Naive thymus-derived CD4-positive, alpha-beta T cell (primary cell): ENCODE results near the gene CEBPE. TPM values are rescaled to one million over a fixed set of nuclear protein-coding genes. Genes with fewer than 3 reads are reported as not detected.

ENCODE experiments used
- ATAC-seq: fragments of 150-1000 bp; cut with Tn5 transposase; 2 replicates; pipeline ENCODE4 v1.10.0; 2021; ENCODE audit warnings: mild to moderate bottlenecking, moderate library complexity
- CTCF ChIA-PET: fragments of 350-600 bp; sonication (Branson Sonifier 250); formaldehyde crosslinking; loops from one replicate; lab custom pipeline; 2021; ENCODE audit warnings: antibody characterized with exemption; lab: Charles Lee
- POLR2A ChIA-PET: fragments of 350-600 bp; sonication (Branson Sonifier 250); formaldehyde crosslinking; loops from one replicate; lab custom pipeline; 2021; ENCODE audit warnings: antibody characterized with exemption, inconsistent platforms; lab: Charles Lee
- DNase-seq, 9 donors: peaks; one replicate each; pipeline versions ENCODE4 v3.0.0 to v3.0.0-alpha.2; 2020 to 2022; ENCODE audit warnings: mixed read lengths in 1 of 9
- H3K27ac ChIP-seq: one replicate; pipeline ENCODE4 v1.7.0; 2013; ENCODE audit warnings: mild to moderate bottlenecking, low read depth, low read length, moderate library complexity
- H3K27me3 ChIP-seq, 2 donors: one replicate each; pipeline ENCODE4 v1.7.0; 2013; ENCODE audit warnings: low read length in 2 of 2, mild to moderate bottlenecking in 2 of 2, moderate library complexity in 2 of 2; ENCODE audit not compliant: control insufficient read depth in 2 of 2, insufficient read depth in 2 of 2
- H3K36me3 ChIP-seq, 3 experiments: 1 replicate in 2 of 3; 2 replicates in 1 of 3; pipeline ENCODE4 v1.7.0; 2013; ENCODE audit warnings: low read length in 3 of 3, mild to moderate bottlenecking in 3 of 3, moderate library complexity in 1 of 3; ENCODE audit not compliant: insufficient read depth in 3 of 3, control insufficient read depth in 2 of 3
- H3K4me1 ChIP-seq, 2 donors: one replicate each; pipeline ENCODE4 v1.7.0; 2013; ENCODE audit warnings: low read length in 2 of 2, mild to moderate bottlenecking in 2 of 2, moderate library complexity in 1 of 2; ENCODE audit not compliant: control insufficient read depth in 2 of 2, insufficient read depth in 2 of 2
- H3K4me3 ChIP-seq: 2 replicates; pipeline ENCODE4 v1.7.0; 2013; ENCODE audit warnings: mild to moderate bottlenecking, low read length
- H3K9me3 ChIP-seq, 3 experiments: 1 replicate in 2 of 3; 2 replicates in 1 of 3; pipeline ENCODE4 v1.7.0; 2013; ENCODE audit warnings: low read length in 3 of 3; ENCODE audit not compliant: control insufficient read depth in 2 of 3
- H3K27ac Mint-ChIP-seq, 9 donors: one replicate each; pipeline ENCODE4 v1.8.0; 2020 to 2022; ENCODE audit warnings: mixed read lengths in 9 of 9, mild to moderate bottlenecking in 8 of 9, moderate library complexity in 5 of 9, inconsistent platforms in 2 of 9
- H3K27me3 Mint-ChIP-seq, 5 donors: one replicate each; pipeline ENCODE4 v1.8.0; 2021 to 2022; ENCODE audit warnings: mixed read lengths in 5 of 5, mild to moderate bottlenecking in 1 of 5
- H3K36me3 Mint-ChIP-seq, 5 donors: one replicate each; pipeline ENCODE4 v1.8.0; 2020 to 2022; ENCODE audit warnings: mixed read lengths in 5 of 5, mild to moderate bottlenecking in 3 of 5, inconsistent platforms in 1 of 5
- H3K4me1 Mint-ChIP-seq, 7 donors: one replicate each; pipeline ENCODE4 v1.8.0; 2020 to 2022; ENCODE audit warnings: mixed read lengths in 7 of 7, mild to moderate bottlenecking in 3 of 7, inconsistent platforms in 1 of 7
- H3K4me3 Mint-ChIP-seq, 10 donors: one replicate each; pipeline ENCODE4 v1.8.0; 2020 to 2022; ENCODE audit warnings: mild to moderate bottlenecking in 10 of 10, mixed read lengths in 10 of 10, moderate library complexity in 6 of 10, inconsistent platforms in 2 of 10
- H3K9me3 Mint-ChIP-seq, 11 donors: one replicate each; pipeline ENCODE4 v1.8.0; 2020 to 2022; ENCODE audit warnings: mixed read lengths in 11 of 11, mild to moderate bottlenecking in 4 of 11, inconsistent platforms in 1 of 11, moderate library complexity in 1 of 11
- intact Hi-C, 2 donors: fragments of 100-400 bp; cut with micrococcal nuclease; formaldehyde crosslinking; loops; one replicate each; pipeline ENCODE4 v1.15.1; 2023
- polyA plus RNA-seq, 2 donors: library from polyadenylated mRNA; unstranded; fragments of 300-500 nt; fragmentation: Illumina TruSeq; gene quantifications; one replicate each; pipeline ENCODE4 v1.2.3, GENCODE V29; 2021
- total RNA-seq, 6 experiments: library from RNA in 5 of 6; stranded (reverse) in 5 of 6; gene quantifications; 1 replicate in 5 of 6; 2 replicates in 1 of 6; pipeline ENCODE4 v1.2.3 and lab custom pipeline; 2021 to 2026

Gene CEBPE
- total and polyA plus RNA-seq, 7 experiments from 2014 or later, result 0.19 to 1.7 (median 0.65) TPM

- H3K27ac ChIP-seq, result no peak overlapping the region
- H3K36me3 Mint-ChIP-seq, result peaks cover 0 to 3% (median 0%) of the 10 kb centered on the region in 5 donors
- intact Hi-C loops, result no loop called here
- H3K4me1 Mint-ChIP-seq, result peaks cover 0 to 4% (median 0%) of the 10 kb centered on the region in 7 donors
- H3K4me3 ChIP-seq, result no peak overlapping the region
- H3K4me3 Mint-ChIP-seq, result no peak overlapping the region
- H3K27ac Mint-ChIP-seq, result no peak overlapping the region
- no peaks in the 10 kb centered on the region for H3K9me3 ChIP-seq
- H3K9me3 Mint-ChIP-seq, result no peaks in the 10 kb centered on the region
- DNase-seq, result no peak
- H3K27me3 ChIP-seq, result no peaks in the 10 kb centered on the region
- no peaks in the 10 kb centered on the region for H3K36me3 ChIP-seq
- H3K4me1 ChIP-seq, result no peaks in the 10 kb centered on the region
- POLR2A ChIA-PET, result no interaction called here
- CTCF ChIA-PET, result interaction anchor here (1.7 kb wide), 1 partner anchor 22 kb away, joined by 9 read pairs; no protein-coding TSS in a partner anchor
- peaks cover 0 to 18% (median 6%) of the 10 kb centered on the region in 5 donors for H3K27me3 Mint-ChIP-seq
- no peak for ATAC-seq
Measured at GRCh38 chr14:23141706-23142444, 22.8 kb upstream of the CEBPE start.

DNA sequence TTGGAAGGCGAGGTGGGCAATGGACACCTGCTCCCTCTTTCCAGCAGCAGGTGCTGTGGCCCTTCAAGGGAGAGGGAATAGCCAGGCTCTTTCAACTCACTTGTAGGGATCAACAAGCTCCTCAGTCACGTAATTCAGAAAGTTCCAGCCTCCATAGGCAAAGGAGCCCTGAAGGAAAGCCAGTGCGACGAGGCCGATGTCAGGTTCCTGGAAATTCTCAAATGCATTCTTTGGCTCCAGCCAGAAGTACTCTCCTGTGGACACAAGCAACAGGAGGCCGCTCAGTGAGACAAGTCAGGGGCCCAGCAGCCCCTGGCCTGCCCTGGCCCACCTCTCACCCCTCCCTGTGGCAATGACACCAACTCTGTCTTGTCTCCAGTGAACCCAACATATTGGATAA is 21.3 kb upstream of the CEBPE start:
- H3K36me3 ChIP-seq, result no peaks in the 10 kb centered on the region
- H3K4me1 Mint-ChIP-seq, result peaks cover 0 to 4% (median 0%) of the 10 kb centered on the region in 7 donors
- H3K9me3 Mint-ChIP-seq, result no peaks in the 10 kb centered on the region
- POLR2A ChIA-PET, result no interaction called here
- H3K4me3 Mint-ChIP-seq, result no peak overlapping the region
- DNase-seq (no peak), ATAC-seq (no peak)
- intact Hi-C loops, result no loop called here
- no peaks in the 10 kb centered on the region for H3K27me3 ChIP-seq
- H3K4me1 ChIP-seq, result no peaks in the 10 kb centered on the region
- no peak overlapping the region for H3K27ac Mint-ChIP-seq
- H3K36me3 Mint-ChIP-seq, result no peaks in the 10 kb centered on the region
- H3K27ac ChIP-seq, result no peak overlapping the region
- no peak overlapping the region for H3K4me3 ChIP-seq
- no peaks in the 10 kb centered on the region for H3K9me3 ChIP-seq
- CTCF ChIA-PET, result no interaction called here
- H3K27me3 Mint-ChIP-seq, result peaks cover 0 to 18% (median 0%) of the 10 kb centered on the region in 5 donors

DNA sequence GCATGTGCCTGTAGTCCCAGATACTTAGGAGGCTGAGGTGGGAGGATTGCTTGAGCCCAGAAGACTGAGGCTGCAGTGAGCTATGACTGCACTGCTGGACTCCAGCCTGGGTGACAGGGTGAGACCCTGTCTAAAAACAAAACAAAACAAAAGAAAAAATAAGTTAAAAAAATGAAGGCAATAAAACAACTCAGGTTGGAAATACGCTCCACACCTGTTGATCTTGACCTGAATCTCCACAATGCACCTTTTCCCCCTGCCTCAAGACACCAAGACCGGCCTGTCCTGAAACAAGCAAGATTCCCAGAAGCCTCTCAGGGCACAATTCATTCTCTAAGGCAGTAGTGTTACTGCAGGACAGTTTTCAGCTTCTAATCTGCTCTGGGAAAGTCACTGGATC is 20.8 kb upstream of the CEBPE start:
- H3K27me3 Mint-ChIP-seq, result peaks cover 0 to 18% (median 0%) of the 10 kb centered on the region in 5 donors
- Histone ChIP-seq H3K27me3 (no peaks in the 10 kb centered on the region), H3K9me3 (no peaks in the 10 kb centered on the region), H3K36me3 (no peaks in the 10 kb centered on the region), H3K4me1 (no peaks in the 10 kb centered on the region), H3K4me3 (no peak overlapping the region), H3K27ac (no peak overlapping the region)
- no peaks in the 10 kb centered on the region for H3K36me3 Mint-ChIP-seq
- ATAC-seq (no peak), DNase-seq (no peak)
- POLR2A ChIA-PET, result no interaction called here
- peaks cover 0 to 4% (median 0%) of the 10 kb centered on the region in 7 donors for H3K4me1 Mint-ChIP-seq
- H3K9me3 Mint-ChIP-seq, result no peaks in the 10 kb centered on the region
- CTCF ChIA-PET, result no interaction called here
- H3K4me3 Mint-ChIP-seq, result no peak overlapping the region
- intact Hi-C loops, result no loop called here
- H3K27ac Mint-ChIP-seq, result no peak overlapping the region

DNA sequence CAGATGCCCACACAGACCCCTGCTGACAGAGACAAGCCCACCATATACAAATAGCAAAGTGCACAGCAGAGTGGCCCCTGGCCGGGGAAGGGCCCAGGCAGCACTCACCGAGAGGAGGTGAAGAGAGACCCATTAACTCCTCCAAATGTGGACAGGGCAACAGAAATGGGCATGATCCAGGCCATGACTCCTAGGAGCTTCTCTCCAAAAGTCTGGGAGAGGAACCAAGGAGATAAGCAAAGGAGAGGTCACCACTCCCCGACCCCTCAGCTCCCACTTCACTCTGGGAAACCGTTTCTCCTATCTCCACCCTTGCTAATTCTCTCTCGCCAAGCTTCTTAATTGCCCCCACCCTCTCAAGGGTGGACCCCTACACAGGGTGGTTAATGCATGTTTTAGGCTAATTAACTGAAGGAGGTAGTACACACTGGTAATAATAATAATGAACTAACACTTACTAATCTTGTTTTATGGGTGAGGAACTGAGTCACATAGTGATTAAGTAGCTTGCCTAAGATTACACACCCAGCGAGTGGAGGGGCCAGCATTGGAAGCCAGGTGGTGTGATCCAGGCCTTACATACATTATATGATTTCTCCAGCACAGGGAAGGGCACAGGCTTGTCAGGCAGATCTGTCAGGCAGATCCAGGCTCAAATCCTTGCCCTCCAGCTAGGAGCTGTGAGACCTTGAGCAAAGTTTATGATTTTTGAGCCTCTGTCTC is 18.9 kb upstream of the CEBPE start:
- ATAC-seq (no peak), DNase-seq (no peak)
- Mint-ChIP-seq H3K27ac (no peak overlapping the region), H3K4me1 (peaks cover 0 to 4% (median 0%) of the 10 kb centered on the region in 7 donors), H3K9me3 (no peaks in the 10 kb centered on the region), H3K27me3 (peaks cover 0 to 10% (median 0%) of the 10 kb centered on the region in 5 donors), H3K4me3 (no peak overlapping the region), H3K36me3 (no peaks in the 10 kb centered on the region)
- no peaks in the 10 kb centered on the region for H3K4me1 ChIP-seq
- no peaks in the 10 kb centered on the region for H3K9me3 ChIP-seq
- intact Hi-C loops, result no loop called here
- no peak overlapping the region for H3K27ac ChIP-seq
- POLR2A ChIA-PET, result no interaction called here
- H3K4me3 ChIP-seq, result no peak overlapping the region
- CTCF ChIA-PET, result interaction anchor here (0.7 kb wide), 1 partner anchor 793 kb away, joined by 3 read pairs; no protein-coding TSS in a partner anchor
- H3K27me3 ChIP-seq, result no peaks in the 10 kb centered on the region
- H3K36me3 ChIP-seq, result no peaks in the 10 kb centered on the region

- peaks cover 0 to 10% (median 0%) of the 10 kb centered on the region in 5 donors for H3K27me3 Mint-ChIP-seq
- DNase-seq (no peak), ATAC-seq (no peak)
- no peak overlapping the region for H3K4me3 ChIP-seq
- no peaks in the 10 kb centered on the region for H3K27me3 ChIP-seq
- H3K27ac ChIP-seq, result no peak overlapping the region
- no peak overlapping the region for H3K27ac Mint-ChIP-seq
- no peaks in the 10 kb centered on the region for H3K9me3 ChIP-seq
- ChIA-PET CTCF (interaction anchor here (0.7 kb wide), 1 partner anchor 794 kb away, joined by 3 read pairs; no protein-coding TSS in a partner anchor), POLR2A (no interaction called here)
- no peaks in the 10 kb centered on the region for H3K9me3 Mint-ChIP-seq
- H3K4me1 ChIP-seq, result no peaks in the 10 kb centered on the region
- intact Hi-C loops, result no loop called here
- no peaks in the 10 kb centered on the region for H3K36me3 Mint-ChIP-seq
- no peak overlapping the region for H3K4me3 Mint-ChIP-seq
- no peaks in the 10 kb centered on the region for H3K36me3 ChIP-seq
- peaks cover 0 to 4% (median 0%) of the 10 kb centered on the region in 7 donors for H3K4me1 Mint-ChIP-seq
Measured at GRCh38 chr14:23137192-23137812, 18.2 kb upstream of the CEBPE start.

DNA sequence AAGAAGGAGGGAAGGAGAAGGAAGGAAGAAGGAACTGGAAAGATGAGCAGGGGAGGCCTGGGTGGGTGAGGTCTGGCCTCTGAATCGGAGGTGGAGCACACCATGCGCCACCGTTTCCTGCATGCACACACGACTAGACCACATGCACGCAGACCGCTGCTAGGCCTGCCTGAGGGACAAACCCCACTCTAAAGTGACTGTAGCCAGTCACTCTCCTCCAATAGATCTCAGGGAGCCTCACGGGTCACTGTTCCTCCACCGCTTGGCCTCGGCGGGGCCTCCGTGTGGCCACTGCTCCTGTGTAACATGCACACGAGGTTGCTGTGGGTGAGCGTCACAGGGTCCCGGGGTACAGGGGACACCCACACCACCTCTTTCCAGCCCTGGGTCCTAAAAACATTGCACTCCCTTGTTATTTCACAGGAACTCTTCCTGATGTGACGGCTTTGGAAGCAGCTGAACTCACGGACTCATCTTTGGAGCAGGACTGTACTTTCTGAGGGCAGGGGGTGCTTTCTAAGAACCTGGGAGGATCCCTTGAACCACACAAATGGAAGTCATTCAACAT is 17.6 kb upstream of the CEBPE start:
- no peaks in the 10 kb centered on the region for H3K36me3 Mint-ChIP-seq

More for the DNA sequence above, 17.6 kb upstream of the CEBPE start:
- H3K27me3 ChIP-seq, result no peaks in the 10 kb centered on the region
- no peak overlapping the region for H3K27ac ChIP-seq
- Mint-ChIP-seq H3K4me3 (no peak overlapping the region), H3K27me3 (peaks cover 0 to 10% (median 0%) of the 10 kb centered on the region in 5 donors), H3K9me3 (no peaks in the 10 kb centered on the region), H3K27ac (peak overlapping the region in 1 of 9 donors; percentile 38), H3K4me1 (peaks cover 0 to 4% (median 0%) of the 10 kb centered on the region in 7 donors)
- CTCF ChIA-PET, result interaction anchor here (0.9 kb wide), 1 partner anchor 17 kb away, joined by 3 read pairs; no protein-coding TSS in a partner anchor
- H3K9me3 ChIP-seq, result no peaks in the 10 kb centered on the region
- no peak overlapping the region for H3K4me3 ChIP-seq
- POLR2A ChIA-PET, result interaction anchor here (0.6 kb wide), 1 partner anchor 64 kb away, joined by 3 read pairs; no protein-coding TSS in a partner anchor
- intact Hi-C loops, result no loop called here
- H3K4me1 ChIP-seq, result no peaks in the 10 kb centered on the region
- no peaks in the 10 kb centered on the region for H3K36me3 ChIP-seq
- ATAC-seq (no peak), DNase-seq (no peak)
